HL-60 (cell line): ENCODE results near the gene CHRM3.

Source experiments
- POLR2AphosphoS5 ChIP-seq: IDR thresholded peaks from 2 replicates; pipeline ENCODE4 v1.6.1; 2012; ENCODE audit warnings: low read depth
- SPI1 ChIP-seq: IDR thresholded peaks from 2 replicates; pipeline ENCODE4 v1.6.1; 2012; ENCODE audit warnings: low read depth, mild to moderate bottlenecking, borderline replicate concordance
- TF ChIP-seq, protein P1 (sequence below): IDR thresholded peaks from 2 replicates; pipeline ENCODE4 v1.6.1; 2012; ENCODE audit warnings: low read depth; ENCODE audit not compliant: insufficient replicate concordance

DNA sequence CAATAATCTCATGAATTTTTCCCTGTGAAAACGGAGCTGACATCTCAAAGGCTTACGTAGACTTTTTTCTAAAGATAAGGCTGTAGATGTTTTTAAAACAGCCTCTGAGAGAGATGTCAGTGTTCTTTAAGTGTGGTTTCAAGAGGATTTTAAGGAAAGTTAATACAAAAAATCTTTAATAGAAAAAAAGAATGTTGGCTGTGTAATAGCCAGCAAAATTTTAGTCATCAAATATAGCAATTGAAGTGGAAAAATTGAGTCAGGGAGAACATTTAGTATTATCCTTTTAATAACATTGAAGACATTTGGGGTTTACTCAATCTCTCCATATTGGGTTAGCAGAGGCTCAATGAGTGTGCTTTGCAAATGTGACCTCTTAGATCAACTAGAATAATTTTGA, 38.6 kb upstream of the CHRM3 start:
- TF ChIP-seq POLR2AphosphoS5 (no peak), SPI1 (no peak)
- TF ChIP-seq, protein P1, sequence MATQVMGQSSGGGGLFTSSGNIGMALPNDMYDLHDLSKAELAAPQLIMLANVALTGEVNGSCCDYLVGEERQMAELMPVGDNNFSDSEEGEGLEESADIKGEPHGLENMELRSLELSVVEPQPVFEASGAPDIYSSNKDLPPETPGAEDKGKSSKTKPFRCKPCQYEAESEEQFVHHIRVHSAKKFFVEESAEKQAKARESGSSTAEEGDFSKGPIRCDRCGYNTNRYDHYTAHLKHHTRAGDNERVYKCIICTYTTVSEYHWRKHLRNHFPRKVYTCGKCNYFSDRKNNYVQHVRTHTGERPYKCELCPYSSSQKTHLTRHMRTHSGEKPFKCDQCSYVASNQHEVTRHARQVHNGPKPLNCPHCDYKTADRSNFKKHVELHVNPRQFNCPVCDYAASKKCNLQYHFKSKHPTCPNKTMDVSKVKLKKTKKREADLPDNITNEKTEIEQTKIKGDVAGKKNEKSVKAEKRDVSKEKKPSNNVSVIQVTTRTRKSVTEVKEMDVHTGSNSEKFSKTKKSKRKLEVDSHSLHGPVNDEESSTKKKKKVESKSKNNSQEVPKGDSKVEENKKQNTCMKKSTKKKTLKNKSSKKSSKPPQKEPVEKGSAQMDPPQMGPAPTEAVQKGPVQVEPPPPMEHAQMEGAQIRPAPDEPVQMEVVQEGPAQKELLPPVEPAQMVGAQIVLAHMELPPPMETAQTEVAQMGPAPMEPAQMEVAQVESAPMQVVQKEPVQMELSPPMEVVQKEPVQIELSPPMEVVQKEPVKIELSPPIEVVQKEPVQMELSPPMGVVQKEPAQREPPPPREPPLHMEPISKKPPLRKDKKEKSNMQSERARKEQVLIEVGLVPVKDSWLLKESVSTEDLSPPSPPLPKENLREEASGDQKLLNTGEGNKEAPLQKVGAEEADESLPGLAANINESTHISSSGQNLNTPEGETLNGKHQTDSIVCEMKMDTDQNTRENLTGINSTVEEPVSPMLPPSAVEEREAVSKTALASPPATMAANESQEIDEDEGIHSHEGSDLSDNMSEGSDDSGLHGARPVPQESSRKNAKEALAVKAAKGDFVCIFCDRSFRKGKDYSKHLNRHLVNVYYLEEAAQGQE: no peak
